22Rv1 (cell line): ENCODE results near the gene DEF6.
"Not testable (repeated sequence)": the region's sequence is repeated elsewhere in the genome, so short reads cannot be mapped to it uniquely, and the experiment has no call there.

Source experiments
- ZFX ChIP-seq: fragments of 450-650 bp; IDR thresholded peaks from 2 replicates; pipeline ENCODE4 v1.6.1; 2017; ENCODE audit warnings: antibody characterized with exemption, borderline replicate concordance
- TF ChIP-seq, protein P1 (sequence below): fragments of 450-650 bp; IDR thresholded peaks from 2 replicates; pipeline ENCODE4 v1.5.1; 2017; ENCODE audit warnings: mild to moderate bottlenecking

DNA sequence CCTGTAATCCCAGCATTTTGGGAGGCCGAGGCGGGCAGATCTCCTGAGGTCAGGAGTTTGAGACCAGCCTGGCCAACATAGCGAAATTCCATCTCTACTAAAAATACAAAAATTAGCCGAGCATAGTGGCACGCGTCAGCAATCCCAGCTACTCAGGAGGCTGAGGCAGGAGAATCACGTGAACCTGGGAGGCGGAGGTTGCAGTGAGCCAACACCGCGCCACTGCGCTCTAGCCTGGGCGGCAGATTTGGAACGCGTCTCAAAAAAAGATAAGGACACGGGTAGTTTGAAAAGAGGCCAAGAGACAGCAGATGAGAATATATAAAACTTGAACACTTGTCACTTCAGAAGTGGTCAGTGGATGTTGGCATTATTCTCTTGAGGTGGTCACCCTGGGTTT lies 9.5 kb downstream of the DEF6 start:
- TF ChIP-seq, protein P1, sequence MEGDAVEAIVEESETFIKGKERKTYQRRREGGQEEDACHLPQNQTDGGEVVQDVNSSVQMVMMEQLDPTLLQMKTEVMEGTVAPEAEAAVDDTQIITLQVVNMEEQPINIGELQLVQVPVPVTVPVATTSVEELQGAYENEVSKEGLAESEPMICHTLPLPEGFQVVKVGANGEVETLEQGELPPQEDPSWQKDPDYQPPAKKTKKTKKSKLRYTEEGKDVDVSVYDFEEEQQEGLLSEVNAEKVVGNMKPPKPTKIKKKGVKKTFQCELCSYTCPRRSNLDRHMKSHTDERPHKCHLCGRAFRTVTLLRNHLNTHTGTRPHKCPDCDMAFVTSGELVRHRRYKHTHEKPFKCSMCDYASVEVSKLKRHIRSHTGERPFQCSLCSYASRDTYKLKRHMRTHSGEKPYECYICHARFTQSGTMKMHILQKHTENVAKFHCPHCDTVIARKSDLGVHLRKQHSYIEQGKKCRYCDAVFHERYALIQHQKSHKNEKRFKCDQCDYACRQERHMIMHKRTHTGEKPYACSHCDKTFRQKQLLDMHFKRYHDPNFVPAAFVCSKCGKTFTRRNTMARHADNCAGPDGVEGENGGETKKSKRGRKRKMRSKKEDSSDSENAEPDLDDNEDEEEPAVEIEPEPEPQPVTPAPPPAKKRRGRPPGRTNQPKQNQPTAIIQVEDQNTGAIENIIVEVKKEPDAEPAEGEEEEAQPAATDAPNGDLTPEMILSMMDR, result not testable (repeated sequence)
- TF ChIP-seq ZFX, result not testable (repeated sequence)
